SK-N-SH treated with all-trans-retinoic acid at 6 μM for 48 hours (cell line): ENCODE results near the gene MBNL2.

Source experiments
- ATAC-seq: fragments of 200-7000 bp; cut with Tn5 transposase; 3 replicates; pipeline ENCODE4 v1.9.1; 2020; ENCODE audit warnings: mild to moderate bottlenecking, moderate library complexity
- ARNTL ChIP-seq: fragments of 450-650 bp; formaldehyde crosslinking; IDR thresholded peaks from 2 replicates; pipeline ENCODE4 v1.5.0; 2020; ENCODE audit warnings: low read depth, mild to moderate bottlenecking, moderate library complexity, borderline replicate concordance
- BACH2 ChIP-seq: fragments of 250-450 bp; sonication (Bioruptor Pico); IDR thresholded peaks from 2 replicates; pipeline ENCODE4 v1.9.0; 2021; ENCODE audit warnings: mild to moderate bottlenecking, borderline replicate concordance
- CREB5 ChIP-seq: fragments of 250-450 bp; sonication (Bioruptor Pico); IDR thresholded peaks from 2 replicates; pipeline ENCODE4 v1.5.1; 2020; ENCODE audit warnings: low read depth, mild to moderate bottlenecking, moderate library complexity
- CSDC2 ChIP-seq: fragments of 250-450 bp; sonication (Bioruptor Pico); IDR thresholded peaks from 2 replicates; pipeline ENCODE4 v1.5.0; 2020; ENCODE audit warnings: mild to moderate bottlenecking, moderate library complexity
- CSRNP3 ChIP-seq: fragments of 250-450 bp; sonication (Bioruptor Pico); IDR thresholded peaks from 2 replicates; pipeline ENCODE4 v1.5.1; 2021; ENCODE audit warnings: mild to moderate bottlenecking, moderate library complexity
- ESRRG ChIP-seq: fragments of 250-450 bp; sonication (Bioruptor Pico); IDR thresholded peaks from 2 replicates; pipeline ENCODE4 v1.6.1; 2021; ENCODE audit warnings: mild to moderate bottlenecking
- GLIS3 ChIP-seq: fragments of 250-450 bp; sonication (Bioruptor Pico); IDR thresholded peaks from 2 replicates; pipeline ENCODE4 v1.5.0; 2020; ENCODE audit warnings: mild to moderate bottlenecking, moderate library complexity
- ISL1 ChIP-seq: fragments of 250-450 bp; sonication (Bioruptor Pico); IDR thresholded peaks from 2 replicates; pipeline ENCODE4 v2.1.2; 2022; ENCODE audit warnings: mild to moderate bottlenecking, moderate library complexity
- OSR1 ChIP-seq: fragments of 250-450 bp; sonication (Bioruptor Pico); IDR thresholded peaks from 2 replicates; pipeline ENCODE4 v1.8.0; 2022; ENCODE audit warnings: moderate library complexity, mild to moderate bottlenecking, inconsistent platforms
- PATZ1 ChIP-seq: fragments of 250-450 bp; sonication (Bioruptor Pico); IDR thresholded peaks from 2 replicates; pipeline ENCODE4 v1.8.0; 2020; ENCODE audit warnings: mild to moderate bottlenecking, moderate library complexity, borderline replicate concordance
- POU6F1 ChIP-seq: fragments of 250-450 bp; sonication (Bioruptor Pico); IDR thresholded peaks from 2 replicates; pipeline ENCODE4 v1.8.0; 2021; ENCODE audit warnings: low read depth, mild to moderate bottlenecking, moderate library complexity, borderline replicate concordance
- PPARA ChIP-seq: fragments of 250-450 bp; sonication (Bioruptor Pico); IDR thresholded peaks from 2 replicates; pipeline ENCODE4 v1.5.0; 2020; ENCODE audit warnings: mild to moderate bottlenecking, borderline replicate concordance
- TCF4 ChIP-seq: fragments of 250-450 bp; sonication (Bioruptor Pico); IDR thresholded peaks from 2 replicates; pipeline ENCODE4 v1.8.0; 2021; ENCODE audit warnings: mild to moderate bottlenecking, moderate library complexity, borderline replicate concordance
- TOX ChIP-seq: fragments of 250-450 bp; sonication (Bioruptor Pico); IDR thresholded peaks from 2 replicates; pipeline ENCODE4 v1.8.0; 2021; ENCODE audit warnings: mild to moderate bottlenecking, moderate library complexity, borderline replicate concordance
- TSHZ2 ChIP-seq: fragments of 250-450 bp; sonication (Bioruptor Pico); IDR thresholded peaks from 2 replicates; pipeline ENCODE4 v1.5.0; 2020; ENCODE audit warnings: mild to moderate bottlenecking, moderate library complexity
- ZC3H10 ChIP-seq: fragments of 250-450 bp; sonication (Bioruptor Pico); IDR thresholded peaks from 2 replicates; pipeline ENCODE4 v1.5.1; 2021; ENCODE audit warnings: mild to moderate bottlenecking, moderate library complexity
- ZFP3 ChIP-seq: fragments of 250-450 bp; sonication (Bioruptor Pico); IDR thresholded peaks from 2 replicates; pipeline ENCODE4 v1.5.0; 2020; ENCODE audit warnings: mild to moderate bottlenecking, moderate library complexity
- ZFP30 ChIP-seq: fragments of 450-650 bp; formaldehyde crosslinking; IDR thresholded peaks from 2 replicates; pipeline ENCODE4 v1.5.0; 2022; ENCODE audit warnings: mild to moderate bottlenecking, moderate library complexity
- ZNF565 ChIP-seq: fragments of 450-650 bp; formaldehyde crosslinking; conservative IDR thresholded peaks from 2 replicates; pipeline ENCODE4 v1.5.0; 2020; ENCODE audit warnings: low read depth, mild to moderate bottlenecking, moderate library complexity
- ZNF70 ChIP-seq: fragments of 450-650 bp; formaldehyde crosslinking; IDR thresholded peaks from 2 replicates; pipeline ENCODE4 v1.5.0; 2020; ENCODE audit warnings: mild to moderate bottlenecking, moderate library complexity
- ZNF8 ChIP-seq: fragments of 450-650 bp; formaldehyde crosslinking; IDR thresholded peaks from 2 replicates; pipeline ENCODE4 v1.5.0; 2020; ENCODE audit warnings: mild to moderate bottlenecking, moderate library complexity

Gene MBNL2

GRCh38 chr13:97281028-97281427, 58.9 kb downstream of the MBNL2 start:
- no peak for ATAC-seq
- TF ChIP-seq ARNTL (no peak), ZFP30 (CRISPR knock-in tag) (no peak), CSRNP3 (CRISPR knock-in tag) (no peak)

- ATAC-seq: peak; percentile 37
These were observed 60.6 kb downstream of the MBNL2 start for GRCh38 chr13:97282705-97283104.

GRCh38 chr13:97283888-97284287, 61.8 kb downstream of the MBNL2 start:
- ATAC-seq: no peak
- no peak for TF ChIP-seq ZC3H10 (CRISPR knock-in tag)
- TF ChIP-seq ZNF8 (CRISPR knock-in tag): no peak
- TF ChIP-seq TOX (CRISPR knock-in tag): no peak
- TF ChIP-seq BACH2 (CRISPR knock-in tag): no peak
- no peak for TF ChIP-seq PPARA (CRISPR knock-in tag)
- TF ChIP-seq PATZ1 (CRISPR knock-in tag): no peak
- no peak for TF ChIP-seq ZNF565 (CRISPR knock-in tag)

More at GRCh38 chr13:97282705-97283104, 60.6 kb downstream of the MBNL2 start:
- no peak for TF ChIP-seq TOX (CRISPR knock-in tag)
- no peak for TF ChIP-seq POU6F1 (CRISPR knock-in tag)
- no peak for TF ChIP-seq ZNF70 (CRISPR knock-in tag)
- TF ChIP-seq TSHZ2 (CRISPR knock-in tag): no peak
- no peak for TF ChIP-seq GLIS3 (CRISPR knock-in tag)
- TF ChIP-seq PATZ1 (CRISPR knock-in tag): no peak
- TF ChIP-seq TCF4 (CRISPR knock-in tag): no peak
- TF ChIP-seq ZFP3: no peak
- no peak for TF ChIP-seq ARNTL
- no peak for TF ChIP-seq CREB5 (CRISPR knock-in tag)
- no peak for TF ChIP-seq OSR1 (CRISPR knock-in tag)
- no peak for TF ChIP-seq ZNF565 (CRISPR knock-in tag)
- no peak for TF ChIP-seq CSDC2
- no peak for TF ChIP-seq ESRRG (CRISPR knock-in tag)
- no peak for TF ChIP-seq ISL1 (CRISPR knock-in tag)
- TF ChIP-seq, all 23 proteins: peak for 0
